Suprapubic skin (tissue), 4 donors: Measurements from ENCODE around the gene PTPN20. TPM values are rescaled to one million over a fixed set of nuclear protein-coding genes. Genes with fewer than 3 reads are reported as not detected.

ENCODE experiments used
- DNase-seq, 2 donors: peaks; one replicate each; pipeline ENCODE4 v3.0.0-alpha.2; 2019; ENCODE audit warnings: low spot score in 2 of 2
- H3K27ac ChIP-seq: fragments of 200-600 bp; sonication (generic); one replicate; pipeline ENCODE4 v1.5.1; 2019
- H3K27me3 ChIP-seq: fragments of 200-600 bp; sonication (generic); one replicate; pipeline ENCODE4 v1.5.1; 2019
- H3K36me3 ChIP-seq: fragments of 200-600 bp; sonication (generic); one replicate; pipeline ENCODE4 v1.5.1; 2019
- H3K4me1 ChIP-seq: fragments of 200-600 bp; sonication (generic); one replicate; pipeline ENCODE4 v1.5.1; 2019
- H3K4me3 ChIP-seq: fragments of 200-600 bp; sonication (generic); one replicate; pipeline ENCODE4 v1.5.1; 2019; ENCODE audit warnings: mild to moderate bottlenecking
- H3K9me3 ChIP-seq: fragments of 200-600 bp; sonication (generic); one replicate; pipeline ENCODE4 v1.5.1; 2019
- CTCF ChIP-seq, 2 donors: fragments of 200-600 bp in 1 of 2; fragments of 450-650 bp in 1 of 2; sonication (generic) in 1 of 2; IDR thresholded peaks; one replicate each; pipeline ENCODE4 v1.5.1; 2016 to 2019; ENCODE audit warnings: antibody characterized with exemption in 2 of 2, mild to moderate bottlenecking in 1 of 2, moderate library complexity in 1 of 2
- EP300 ChIP-seq: sonication (generic); formaldehyde crosslinking; IDR thresholded peaks from one replicate; pipeline ENCODE4 v1.6.1; 2017; ENCODE audit warnings: antibody characterized with exemption
- POLR2A ChIP-seq, 2 donors: fragments of 450-650 bp; IDR thresholded peaks; one replicate each; pipeline ENCODE4 v1.6.1; 2017; ENCODE audit warnings: antibody characterized with exemption in 2 of 2, mild to moderate bottlenecking in 2 of 2, moderate library complexity in 2 of 2
- POLR2AphosphoS5 ChIP-seq, 3 donors: sonication (generic); formaldehyde crosslinking; IDR thresholded peaks; one replicate each; pipeline ENCODE4 v1.6.1; 2017; ENCODE audit warnings: antibody characterized with exemption in 3 of 3
- WGBS: methylation state at CpG from one replicate; pipeline ENCODE4 v1.1.5; 2018; 5-methylcytosine and 5-hydroxymethylcytosine counted together
- total RNA-seq, 4 donors: library from RNA; depleted of rRNA; stranded (reverse); fragments of >200 nt; gene quantifications; one replicate each; pipeline ENCODE4 v1.1.0, GENCODE V29; 2016

The PTPN20 gene
- total RNA-seq, 4 donors from 2014 or later, result 3.2 to 11.5 (median 6.4) TPM

- peak; percentile 65 to 83 for DNase-seq
- H3K9me3 ChIP-seq, result no peaks in the 10 kb centered on the region
- no peaks in the 10 kb centered on the region for H3K36me3 ChIP-seq
- H3K27ac ChIP-seq, result peak overlapping the region; percentile 75
- H3K4me1 ChIP-seq, result peaks cover 11% of the 10 kb centered on the region
- WGBS, result 63% methylated on average over 7 of the region's 7 CpGs
- no peaks in the 10 kb centered on the region for H3K27me3 ChIP-seq
- TF ChIP-seq POLR2AphosphoS5 (IDR thresholded peaks at IDR 0.05) (no peak), CTCF (IDR thresholded peaks at IDR 0.05) (no peak), EP300 (no peak), POLR2A (IDR thresholded peaks at IDR 0.05) (no peak)
- no peak overlapping the region for H3K4me3 ChIP-seq
These were observed 120.1 kb downstream of the PTPN20 start for GRCh38 chr10:47031211-47031900.

GRCh38 chr10:47031901-47032465, 120.8 kb downstream of the PTPN20 start:
- Histone ChIP-seq H3K4me3 (no peak overlapping the region), H3K9me3 (no peaks in the 10 kb centered on the region), H3K27me3 (no peaks in the 10 kb centered on the region), H3K36me3 (no peaks in the 10 kb centered on the region), H3K27ac (peak overlapping the region; percentile 75), H3K4me1 (peaks cover 11% of the 10 kb centered on the region)
- WGBS, result 71% methylated on average over 7 of the region's 7 CpGs
- TF ChIP-seq EP300 (no peak), POLR2A (IDR thresholded peaks at IDR 0.05) (no peak), POLR2AphosphoS5 (IDR thresholded peaks at IDR 0.05) (peak in 2 of 3 donors; percentile 19 to 42), CTCF (IDR thresholded peaks at IDR 0.05) (no peak)
- DNase-seq, result peak; percentile 74 to 79

GRCh38 chr10:47033081-47033480, 121.9 kb downstream of the PTPN20 start:
- peak; percentile 9 to 41 for DNase-seq
- H3K4me3 ChIP-seq, result no peak overlapping the region
- no peaks in the 10 kb centered on the region for H3K27me3 ChIP-seq
- 91% methylated on average over 5 of the region's 5 CpGs for WGBS
- H3K27ac ChIP-seq, result no peak overlapping the region
- TF ChIP-seq POLR2A (IDR thresholded peaks at IDR 0.05), result no peak
- TF ChIP-seq EP300, result no peak
- TF ChIP-seq POLR2AphosphoS5 (IDR thresholded peaks at IDR 0.05), result no peak
- TF ChIP-seq CTCF (IDR thresholded peaks at IDR 0.05), result no peak
- H3K4me1 ChIP-seq, result peaks cover 11% of the 10 kb centered on the region
- no peaks in the 10 kb centered on the region for H3K9me3 ChIP-seq
- H3K36me3 ChIP-seq, result no peaks in the 10 kb centered on the region

GRCh38 chr10:47033541-47034270, 122.5 kb downstream of the PTPN20 start:
- H3K36me3 ChIP-seq, result no peaks in the 10 kb centered on the region
- no peaks in the 10 kb centered on the region for H3K27me3 ChIP-seq
- peak; percentile 48 to 78 for DNase-seq
- WGBS, result 91% methylated on average over 13 of the region's 13 CpGs
- H3K4me1 ChIP-seq, result peaks cover 11% of the 10 kb centered on the region
- H3K4me3 ChIP-seq, result no peak overlapping the region
- H3K9me3 ChIP-seq, result no peaks in the 10 kb centered on the region
- TF ChIP-seq POLR2A (IDR thresholded peaks at IDR 0.05), result no peak
- no peak for TF ChIP-seq POLR2AphosphoS5 (IDR thresholded peaks at IDR 0.05)
- TF ChIP-seq CTCF (IDR thresholded peaks at IDR 0.05), result no peak
- TF ChIP-seq EP300, result no peak
- H3K27ac ChIP-seq, result no peak overlapping the region
